Nephron (organoid): ENCODE data around the gene LPCAT3.

Experiments
- H3K27ac Mint-ChIP-seq, 3 experiments: 2 replicates each; pipeline ENCODE4 v1.8.0; 2020; ENCODE audit warnings: mixed read lengths in 3 of 3, mild to moderate bottlenecking in 2 of 3, moderate library complexity in 1 of 3
- H3K27me3 Mint-ChIP-seq: 2 replicates; pipeline ENCODE4 v1.8.0; 2021; ENCODE audit warnings: low read depth, mild to moderate bottlenecking, moderate library complexity, mixed read lengths
- H3K36me3 Mint-ChIP-seq: 2 replicates; pipeline ENCODE4 v1.8.0; 2020; ENCODE audit warnings: low read depth, mixed read lengths
- H3K4me1 Mint-ChIP-seq: 2 replicates; pipeline ENCODE4 v1.8.0; 2020; ENCODE audit warnings: mixed read lengths
- H3K4me3 Mint-ChIP-seq, 3 experiments: 2 replicates each; pipeline ENCODE4 v1.8.0; 2020; ENCODE audit warnings: mild to moderate bottlenecking in 3 of 3, mixed read lengths in 3 of 3, moderate library complexity in 2 of 3
- H3K9me3 Mint-ChIP-seq: 2 replicates; pipeline ENCODE4 v1.8.0; 2020; ENCODE audit warnings: mixed read lengths
- TF ChIP-seq, protein P1 (sequence below), 3 experiments: fragments of 200-600 bp; sonication (generic); IDR thresholded peaks; one replicate each; pipeline ENCODE4 v1.5.0; 2021; ENCODE audit warnings: antibody characterized with exemption in 3 of 3; ENCODE audit not compliant: unreplicated experiment in 3 of 3

LPCAT3 gene

DNA sequence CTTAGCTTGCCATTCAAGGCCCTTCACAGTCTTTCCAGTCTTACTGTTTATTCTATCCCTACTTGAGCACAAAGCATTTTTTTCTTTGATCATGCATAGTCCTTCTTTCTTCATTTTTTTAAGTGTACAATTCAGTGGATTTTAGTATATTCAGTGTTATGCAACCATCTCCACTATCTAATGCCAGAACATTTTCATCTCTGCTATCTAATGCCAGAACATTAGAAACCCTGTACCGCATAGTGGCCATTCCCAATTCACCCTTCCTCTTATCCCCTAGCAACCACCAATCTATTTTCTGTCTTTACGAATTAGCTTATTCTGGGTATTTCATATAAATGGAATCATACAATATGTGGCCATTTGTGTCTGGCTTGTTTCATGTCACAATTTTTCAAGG, 13.4 kb downstream of the LPCAT3 start:
- TF ChIP-seq, protein P1, sequence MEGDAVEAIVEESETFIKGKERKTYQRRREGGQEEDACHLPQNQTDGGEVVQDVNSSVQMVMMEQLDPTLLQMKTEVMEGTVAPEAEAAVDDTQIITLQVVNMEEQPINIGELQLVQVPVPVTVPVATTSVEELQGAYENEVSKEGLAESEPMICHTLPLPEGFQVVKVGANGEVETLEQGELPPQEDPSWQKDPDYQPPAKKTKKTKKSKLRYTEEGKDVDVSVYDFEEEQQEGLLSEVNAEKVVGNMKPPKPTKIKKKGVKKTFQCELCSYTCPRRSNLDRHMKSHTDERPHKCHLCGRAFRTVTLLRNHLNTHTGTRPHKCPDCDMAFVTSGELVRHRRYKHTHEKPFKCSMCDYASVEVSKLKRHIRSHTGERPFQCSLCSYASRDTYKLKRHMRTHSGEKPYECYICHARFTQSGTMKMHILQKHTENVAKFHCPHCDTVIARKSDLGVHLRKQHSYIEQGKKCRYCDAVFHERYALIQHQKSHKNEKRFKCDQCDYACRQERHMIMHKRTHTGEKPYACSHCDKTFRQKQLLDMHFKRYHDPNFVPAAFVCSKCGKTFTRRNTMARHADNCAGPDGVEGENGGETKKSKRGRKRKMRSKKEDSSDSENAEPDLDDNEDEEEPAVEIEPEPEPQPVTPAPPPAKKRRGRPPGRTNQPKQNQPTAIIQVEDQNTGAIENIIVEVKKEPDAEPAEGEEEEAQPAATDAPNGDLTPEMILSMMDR (IDR thresholded peaks at IDR 0.05; ENCODE audit: unreplicated experiment in 3 of 3): no peak
- no peaks in the 10 kb centered on the region for H3K9me3 Mint-ChIP-seq
- H3K36me3 Mint-ChIP-seq: peaks cover 20% of the 10 kb centered on the region
- no peaks in the 10 kb centered on the region for H3K27me3 Mint-ChIP-seq
- no peak overlapping the region for H3K27ac Mint-ChIP-seq
- no peak overlapping the region for H3K4me3 Mint-ChIP-seq
- no peaks in the 10 kb centered on the region for H3K4me1 Mint-ChIP-seq

DNA sequence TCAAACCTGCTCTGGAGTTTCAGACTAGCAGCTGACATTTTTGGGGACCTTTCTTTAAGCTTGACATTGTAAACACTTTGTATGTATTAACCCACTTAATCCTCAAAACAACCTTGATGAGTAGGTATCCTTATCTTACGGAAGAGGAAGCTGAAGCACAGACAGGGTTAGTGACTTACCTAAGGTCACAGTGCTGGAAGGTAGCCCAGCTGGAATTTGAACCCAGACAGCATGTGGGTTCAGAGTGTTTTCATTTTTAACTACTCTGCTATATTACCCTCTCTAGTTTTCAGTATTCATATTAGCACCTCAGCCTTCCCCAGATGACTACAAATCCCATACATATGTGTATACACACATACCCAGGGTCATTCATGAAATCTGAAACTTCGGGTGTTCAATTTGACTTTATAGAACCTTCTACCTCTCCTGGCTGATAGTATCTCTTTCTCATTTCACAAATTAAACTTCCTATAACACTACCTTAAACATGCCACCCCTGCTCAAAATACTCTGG, 13.9 kb downstream of the LPCAT3 start:
- no peak overlapping the region for H3K4me3 Mint-ChIP-seq
- no peaks in the 10 kb centered on the region for H3K9me3 Mint-ChIP-seq
- no peaks in the 10 kb centered on the region for H3K4me1 Mint-ChIP-seq
- H3K27me3 Mint-ChIP-seq: no peaks in the 10 kb centered on the region
- H3K27ac Mint-ChIP-seq: no peak overlapping the region
- TF ChIP-seq, protein P1 (IDR thresholded peaks at IDR 0.05; ENCODE audit: unreplicated experiment in 3 of 3): no peak
- peaks cover 18% of the 10 kb centered on the region for H3K36me3 Mint-ChIP-seq

DNA sequence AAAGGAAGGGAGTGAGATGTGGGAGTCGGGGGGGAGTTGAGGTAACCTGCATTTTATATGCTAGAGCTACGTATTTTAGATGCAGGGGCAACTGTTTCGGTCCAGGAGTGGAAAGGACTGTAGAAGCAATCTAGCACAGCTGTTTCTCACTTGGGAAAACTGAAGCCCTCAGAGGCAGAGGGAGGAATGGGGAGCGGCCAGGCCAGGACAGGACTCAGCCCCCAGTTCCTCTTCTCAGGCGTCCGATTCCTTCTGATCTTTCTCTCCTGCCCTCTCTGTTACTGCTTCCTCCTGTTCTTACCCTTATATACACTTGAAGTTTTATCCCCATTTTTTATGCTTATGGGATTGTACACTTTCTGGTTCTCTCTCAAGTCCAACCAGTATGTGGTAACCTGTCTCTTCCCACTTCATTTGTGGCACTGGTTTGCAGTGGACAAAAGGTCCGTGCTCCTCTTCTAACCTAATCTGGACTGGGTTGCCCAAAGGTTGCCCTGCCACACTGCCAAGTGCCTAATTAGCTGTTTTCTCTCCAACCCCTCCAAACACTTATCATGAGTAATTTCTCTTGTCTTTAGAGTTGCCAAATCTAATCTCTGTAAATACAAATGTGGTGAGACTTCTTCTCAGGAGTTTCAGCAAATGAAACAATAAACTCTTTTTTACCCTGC, 16.2 kb downstream of the LPCAT3 start:
- TF ChIP-seq, protein P1 (IDR thresholded peaks at IDR 0.05; ENCODE audit: unreplicated experiment in 3 of 3): no peak
- Mint-ChIP-seq H3K9me3 (no peaks in the 10 kb centered on the region), H3K27ac (no peak overlapping the region), H3K36me3 (peaks cover 25% of the 10 kb centered on the region), H3K4me1 (no peaks in the 10 kb centered on the region), H3K27me3 (no peaks in the 10 kb centered on the region), H3K4me3 (no peak overlapping the region)

DNA sequence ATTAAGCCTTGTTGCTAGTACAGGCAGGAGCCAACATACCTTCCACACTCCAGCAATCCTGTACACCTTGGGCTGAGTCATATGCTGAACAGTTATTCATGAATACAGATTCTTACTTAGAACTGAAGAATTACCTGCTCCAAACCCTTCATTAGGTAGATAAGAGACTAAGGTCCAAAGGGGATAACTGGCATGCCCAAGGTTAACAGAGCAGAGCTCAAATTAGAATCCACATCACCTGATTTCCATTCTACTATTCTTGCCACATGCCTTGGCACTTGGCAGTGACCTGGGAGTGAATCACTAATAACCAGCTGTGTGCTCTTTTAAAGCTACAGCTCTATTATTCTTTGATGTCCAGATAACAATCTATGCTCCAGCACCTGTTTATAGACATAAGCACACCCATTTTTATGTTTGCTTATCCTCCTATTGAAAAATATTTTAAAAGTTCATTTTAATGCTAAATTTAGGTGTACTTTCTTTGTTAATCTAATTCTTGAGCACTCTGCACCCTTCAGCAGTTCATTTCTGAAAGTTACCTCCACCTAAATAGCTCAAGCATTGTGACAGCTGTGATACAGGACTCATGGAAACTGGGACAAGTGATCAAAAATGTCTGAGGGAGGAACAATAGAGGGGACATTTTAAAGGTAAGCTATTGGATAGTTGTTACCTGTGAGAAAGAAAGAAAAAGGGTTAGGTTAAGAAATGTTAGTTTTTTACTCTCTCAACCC, 19.4 kb downstream of the LPCAT3 start:
- Mint-ChIP-seq H3K27ac (peak overlapping the region; percentile 77 to 89 (median 85)), H3K4me1 (no peaks in the 10 kb centered on the region), H3K4me3 (no peak overlapping the region), H3K27me3 (no peaks in the 10 kb centered on the region), H3K36me3 (peaks cover 35% of the 10 kb centered on the region), H3K9me3 (no peaks in the 10 kb centered on the region)
- TF ChIP-seq, protein P1 (IDR thresholded peaks at IDR 0.05; ENCODE audit: unreplicated experiment in 3 of 3): no peak

DNA sequence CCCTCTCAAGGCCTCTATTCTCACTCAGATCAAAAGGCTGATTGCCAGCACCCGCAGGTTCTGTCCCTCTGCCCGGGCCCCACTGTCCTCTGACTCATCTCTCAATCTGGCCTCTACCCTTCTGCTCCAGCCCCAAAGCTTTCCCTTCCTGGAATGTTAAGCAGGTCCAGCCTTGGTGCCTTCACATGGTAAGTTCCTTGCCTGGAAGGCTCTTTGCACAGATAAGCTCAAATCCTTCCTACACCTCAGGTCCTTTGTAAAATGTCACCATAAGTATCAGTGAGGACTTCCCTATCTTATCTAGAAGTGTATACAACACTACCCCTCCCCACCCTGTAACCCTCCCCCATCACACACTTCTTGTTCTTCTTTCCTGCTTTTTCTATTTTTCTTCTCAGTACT, 22.2 kb downstream of the LPCAT3 start:
- Mint-ChIP-seq H3K27me3 (no peaks in the 10 kb centered on the region), H3K4me1 (no peaks in the 10 kb centered on the region), H3K9me3 (no peaks in the 10 kb centered on the region), H3K36me3 (peaks cover 43% of the 10 kb centered on the region), H3K27ac (no peak overlapping the region), H3K4me3 (no peak overlapping the region)
- TF ChIP-seq, protein P1 (IDR thresholded peaks at IDR 0.05; ENCODE audit: unreplicated experiment in 3 of 3): no peak
